Hepatocyte (in vitro differentiated cells): ENCODE results near the gene PAN2. TPM values are rescaled to one million over a fixed set of nuclear protein-coding genes. Genes with fewer than 3 reads are reported as not detected.

Experiments
- DNase-seq: peaks from one replicate; pipeline ENCODE4 v3.0.0-alpha.2; 2016; ENCODE audit warnings: low spot score
- H2AFZ ChIP-seq: fragments of 200-600 bp; sonication (generic); 2 replicates; pipeline ENCODE4 v1.6.0; 2016; ENCODE audit warnings: antibody characterized with exemption, mild to moderate bottlenecking
- H3K27ac ChIP-seq: fragments of 200-600 bp; sonication (generic); 2 replicates; pipeline ENCODE4 v1.5.1; 2016; ENCODE audit warnings: mild to moderate bottlenecking
- H3K27me3 ChIP-seq: fragments of 200-600 bp; sonication (generic); 2 replicates; pipeline ENCODE4 v1.6.1; 2016
- H3K36me3 ChIP-seq: fragments of 200-600 bp; sonication (generic); replicated peaks from 2 replicates; pipeline ENCODE4 v1.5.1; 2016; ENCODE audit warnings: low read depth; ENCODE audit not compliant: insufficient read depth
- H3K4me1 ChIP-seq: fragments of 200-600 bp; sonication (generic); 2 replicates; pipeline ENCODE4 v1.5.1; 2016; ENCODE audit warnings: mild to moderate bottlenecking, moderate library complexity; ENCODE audit not compliant: insufficient read depth
- H3K4me2 ChIP-seq: fragments of 200-600 bp; sonication (generic); 2 replicates; pipeline ENCODE4 v1.6.0; 2016
- H3K4me3 ChIP-seq: fragments of 200-600 bp; sonication (generic); 2 replicates; pipeline ENCODE4 v1.5.1; 2016; ENCODE audit warnings: mild to moderate bottlenecking
- H3K79me2 ChIP-seq: fragments of 200-600 bp; sonication (generic); 2 replicates; pipeline ENCODE4 v1.6.0; 2017; ENCODE audit warnings: mild to moderate bottlenecking
- H3K9me2 ChIP-seq: fragments of 200-600 bp; sonication (generic); replicated peaks from 2 replicates; pipeline ENCODE4 v1.6.0; 2017; ENCODE audit warnings: mild to moderate bottlenecking; ENCODE audit not compliant: insufficient read depth
- H3K9me3 ChIP-seq: fragments of 200-600 bp; sonication (generic); 2 replicates; pipeline ENCODE4 v1.5.1; 2016; ENCODE audit warnings: low read depth, mild to moderate bottlenecking
- H4K20me1 ChIP-seq: fragments of 200-600 bp; sonication (generic); 2 replicates; pipeline ENCODE4 v1.6.0; 2016; ENCODE audit warnings: mild to moderate bottlenecking; ENCODE audit not compliant: insufficient read depth, poor library complexity, severe bottlenecking
- CTCF ChIP-seq: fragments of 200-600 bp; sonication (generic); IDR thresholded peaks from 2 replicates; pipeline ENCODE4 v1.5.1; 2016; ENCODE audit warnings: antibody characterized with exemption, mild to moderate bottlenecking; ENCODE audit not compliant: poor library complexity
- EZH2 ChIP-seq: fragments of 200-600 bp; sonication (generic); IDR thresholded peaks from 2 replicates; pipeline ENCODE4 v1.6.1; 2016; ENCODE audit warnings: antibody characterized with exemption, mild to moderate bottlenecking, borderline replicate concordance
- EZH2phosphoT487 ChIP-seq: fragments of 200-600 bp; sonication (generic); IDR thresholded peaks from one replicate; pipeline ENCODE4 v1.6.1; 2018; ENCODE audit warnings: antibody characterized with exemption, mild to moderate bottlenecking, low read depth, moderate library complexity; ENCODE audit not compliant: unreplicated experiment, severe bottlenecking
- WGBS: methylation state at CpG from one replicate; pipeline ENCODE4 v1.1.6; 2016; ENCODE audit warnings: low lambda C conversion rate; ENCODE audit errors: missing lambda C conversion rate; 5-methylcytosine and 5-hydroxymethylcytosine counted together
- polyA plus RNA-seq: library from polyadenylated mRNA; unstranded; fragments of >200 nt; fragmentation: Nextera tagmentation; extraction: Ambion mirVana; gene quantifications from 2 replicates; pipeline ENCODE4 v1.2.1, GENCODE V29; 2016
- total RNA-seq: library from RNA; depleted of rRNA; stranded (reverse); fragments of >200 nt; gene quantifications from 2 replicates; pipeline ENCODE4 v1.2.3, GENCODE V29; 2014

PAN2 gene
- total and polyA plus RNA-seq, 2 experiments from 2014 or later = 23.6 to 29.4 TPM

DNA sequence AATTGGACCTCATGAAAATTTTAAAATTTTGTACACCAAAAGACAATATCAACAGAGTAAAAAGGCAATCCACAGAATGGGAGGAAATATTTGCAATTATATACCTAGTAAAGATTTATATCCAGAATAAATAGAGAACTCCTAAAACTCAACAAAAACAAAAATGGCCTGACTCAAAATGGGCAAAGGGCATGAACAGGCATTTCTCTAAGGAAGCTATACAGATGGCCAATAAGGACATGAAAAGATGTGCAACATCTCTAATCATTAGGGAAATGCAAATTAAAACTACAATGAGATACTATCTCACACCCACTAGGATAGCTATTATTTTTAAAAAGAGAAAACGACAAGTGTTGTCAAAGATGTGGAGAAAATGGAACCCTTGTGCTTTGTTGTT, 39.7 kb upstream of the PAN2 start:
- no peak for DNase-seq
- no peaks in the 10 kb centered on the region for H3K9me3 ChIP-seq
- H3K9me2 ChIP-seq = no peaks in the 10 kb centered on the region
- H3K36me3 ChIP-seq = no peaks in the 10 kb centered on the region
- no peaks in the 10 kb centered on the region for H3K79me2 ChIP-seq
- no peaks in the 10 kb centered on the region for H3K27me3 ChIP-seq
- no peaks in the 10 kb centered on the region for H4K20me1 ChIP-seq
- H2AFZ ChIP-seq = no peak overlapping the region
- H3K27ac ChIP-seq = no peak overlapping the region
- TF ChIP-seq EZH2phosphoT487 (no peak), CTCF (no peak)
- 100% methylated on average over 1 of the region's 1 CpG for WGBS
- H3K4me3 ChIP-seq = no peak overlapping the region
- no peak overlapping the region for H3K4me2 ChIP-seq
- peaks cover 6% of the 10 kb centered on the region for H3K4me1 ChIP-seq

- WGBS = 89% methylated on average over 3 of the region's 3 CpGs
- DNase-seq = no peak
These were observed 33.1 kb upstream of the PAN2 start for GRCh38 chr12:56366948-56367347.

GRCh38 chr12:56362130-56363059, 28.6 kb upstream of the PAN2 start, which contains the start of gene APOF:
Gene APOF, minus strand, starts transcription at chr12:56362857. Its CDS starts 112 bp downstream, at chr12:56362745.
- no peak within 1 kb of the TSS for H2AFZ ChIP-seq
- H3K4me2 ChIP-seq = no peak within 1 kb of the TSS
- no peaks in the 10 kb centered on the region for H4K20me1 ChIP-seq
- H3K4me1 ChIP-seq = no peaks in the 10 kb centered on the region
- H3K9me3 ChIP-seq = no peaks in the 10 kb centered on the region
- no peaks in the 10 kb centered on the region for H3K9me2 ChIP-seq
- H3K79me2 ChIP-seq = peaks cover 23% of the 10 kb centered on the region
- no peak for DNase-seq
- H3K27me3 ChIP-seq = no peaks in the 10 kb centered on the region
- TF ChIP-seq EZH2phosphoT487 = no peak
- no peak for TF ChIP-seq EZH2
- TF ChIP-seq CTCF = no peak
- no peak within 1 kb of the TSS for H3K4me3 ChIP-seq
- H3K27ac ChIP-seq = no peak within 1 kb of the TSS
- no peaks in the 10 kb centered on the region for H3K36me3 ChIP-seq
- WGBS = 91% methylated on average over 10 of the region's 10 CpGs

More at GRCh38 chr12:56366948-56367347, 33.1 kb upstream of the PAN2 start:
- H3K27ac ChIP-seq = no peak overlapping the region
- TF ChIP-seq EZH2 = no peak
- TF ChIP-seq CTCF = no peak
- no peak for TF ChIP-seq EZH2phosphoT487
- no peaks in the 10 kb centered on the region for H3K36me3 ChIP-seq
- no peak overlapping the region for H3K4me3 ChIP-seq
- no peaks in the 10 kb centered on the region for H3K9me2 ChIP-seq
- no peak overlapping the region for H3K4me2 ChIP-seq
- H4K20me1 ChIP-seq = no peaks in the 10 kb centered on the region
- H3K9me3 ChIP-seq = no peaks in the 10 kb centered on the region
- no peaks in the 10 kb centered on the region for H3K79me2 ChIP-seq
- no peaks in the 10 kb centered on the region for H3K4me1 ChIP-seq
- H2AFZ ChIP-seq = no peak overlapping the region
- no peaks in the 10 kb centered on the region for H3K27me3 ChIP-seq
